ENCODE measurements around the gene PAX7.

Gene PAX7

DNA sequence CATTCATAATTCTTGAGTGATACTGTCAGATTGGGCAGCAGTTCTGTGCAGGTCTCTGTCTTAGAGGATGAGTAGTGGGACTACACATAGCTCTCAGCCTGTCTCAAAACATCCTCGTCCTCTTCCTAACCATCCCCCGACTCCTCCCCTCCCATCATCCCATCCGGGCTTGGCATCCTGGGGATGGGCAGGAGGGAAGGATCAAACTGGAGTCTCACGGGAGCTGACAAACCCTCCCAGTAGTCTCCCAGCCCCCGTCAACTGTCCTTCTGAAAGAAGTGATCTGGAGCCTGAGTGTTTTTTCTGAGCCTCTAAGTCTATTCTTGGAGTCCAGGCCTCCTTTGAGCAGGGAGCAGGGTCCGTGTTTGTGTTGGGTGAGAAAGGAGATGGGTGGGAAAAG is 102.0 kb downstream of the PAX7 start:
- H3K27ac ChIP-seq = no peak overlapping the region
- peaks cover 0 to 85% of the 10 kb centered on the region in 2 donors for H3K27me3 ChIP-seq
- no peak for DNase-seq
- no peaks in the 10 kb centered on the region for H3K36me3 ChIP-seq
- TF ChIP-seq, protein P1, sequence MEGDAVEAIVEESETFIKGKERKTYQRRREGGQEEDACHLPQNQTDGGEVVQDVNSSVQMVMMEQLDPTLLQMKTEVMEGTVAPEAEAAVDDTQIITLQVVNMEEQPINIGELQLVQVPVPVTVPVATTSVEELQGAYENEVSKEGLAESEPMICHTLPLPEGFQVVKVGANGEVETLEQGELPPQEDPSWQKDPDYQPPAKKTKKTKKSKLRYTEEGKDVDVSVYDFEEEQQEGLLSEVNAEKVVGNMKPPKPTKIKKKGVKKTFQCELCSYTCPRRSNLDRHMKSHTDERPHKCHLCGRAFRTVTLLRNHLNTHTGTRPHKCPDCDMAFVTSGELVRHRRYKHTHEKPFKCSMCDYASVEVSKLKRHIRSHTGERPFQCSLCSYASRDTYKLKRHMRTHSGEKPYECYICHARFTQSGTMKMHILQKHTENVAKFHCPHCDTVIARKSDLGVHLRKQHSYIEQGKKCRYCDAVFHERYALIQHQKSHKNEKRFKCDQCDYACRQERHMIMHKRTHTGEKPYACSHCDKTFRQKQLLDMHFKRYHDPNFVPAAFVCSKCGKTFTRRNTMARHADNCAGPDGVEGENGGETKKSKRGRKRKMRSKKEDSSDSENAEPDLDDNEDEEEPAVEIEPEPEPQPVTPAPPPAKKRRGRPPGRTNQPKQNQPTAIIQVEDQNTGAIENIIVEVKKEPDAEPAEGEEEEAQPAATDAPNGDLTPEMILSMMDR (IDR thresholded peaks at IDR 0.05) = no peak
- no peak overlapping the region for H3K4me3 ChIP-seq
- no peaks in the 10 kb centered on the region for H3K9me3 ChIP-seq
- no peaks in the 10 kb centered on the region for H3K4me1 ChIP-seq
- intact Hi-C loops (cut with DNase I; ENCODE audit: low total_unique reads) = no loop called here

DNA sequence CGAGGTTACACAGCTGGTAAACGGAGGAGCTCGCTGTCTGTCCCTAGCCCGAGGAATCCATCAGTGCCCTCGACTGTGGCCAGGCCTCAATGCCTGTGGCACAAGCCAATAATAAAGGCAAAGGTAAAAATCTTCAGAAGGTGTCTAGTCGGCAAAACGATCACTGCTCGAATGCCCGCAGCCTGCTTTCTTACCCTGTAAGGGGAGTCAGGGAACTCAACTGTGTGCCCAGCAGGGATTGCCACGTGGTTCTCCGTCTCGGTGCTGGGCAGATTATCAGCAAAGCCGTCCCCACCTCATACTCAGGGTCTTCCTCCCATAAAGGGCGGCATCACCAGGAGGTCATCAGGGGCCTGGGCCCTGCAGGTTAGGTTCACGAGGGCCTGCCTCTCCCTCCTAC is 103.4 kb downstream of the PAX7 start:
- no peak overlapping the region for H3K4me3 ChIP-seq
- DNase-seq = peak in 1 of 2 donors; percentile 28
- intact Hi-C loops (cut with DNase I; ENCODE audit: low total_unique reads) = no loop called here
- H3K27me3 ChIP-seq = peaks cover 0 to 87% of the 10 kb centered on the region in 2 donors
- no peaks in the 10 kb centered on the region for H3K4me1 ChIP-seq
- H3K9me3 ChIP-seq = no peaks in the 10 kb centered on the region
- H3K27ac ChIP-seq = no peak overlapping the region
- TF ChIP-seq, protein P1 (IDR thresholded peaks at IDR 0.05) = no peak
- H3K36me3 ChIP-seq = no peaks in the 10 kb centered on the region

DNA sequence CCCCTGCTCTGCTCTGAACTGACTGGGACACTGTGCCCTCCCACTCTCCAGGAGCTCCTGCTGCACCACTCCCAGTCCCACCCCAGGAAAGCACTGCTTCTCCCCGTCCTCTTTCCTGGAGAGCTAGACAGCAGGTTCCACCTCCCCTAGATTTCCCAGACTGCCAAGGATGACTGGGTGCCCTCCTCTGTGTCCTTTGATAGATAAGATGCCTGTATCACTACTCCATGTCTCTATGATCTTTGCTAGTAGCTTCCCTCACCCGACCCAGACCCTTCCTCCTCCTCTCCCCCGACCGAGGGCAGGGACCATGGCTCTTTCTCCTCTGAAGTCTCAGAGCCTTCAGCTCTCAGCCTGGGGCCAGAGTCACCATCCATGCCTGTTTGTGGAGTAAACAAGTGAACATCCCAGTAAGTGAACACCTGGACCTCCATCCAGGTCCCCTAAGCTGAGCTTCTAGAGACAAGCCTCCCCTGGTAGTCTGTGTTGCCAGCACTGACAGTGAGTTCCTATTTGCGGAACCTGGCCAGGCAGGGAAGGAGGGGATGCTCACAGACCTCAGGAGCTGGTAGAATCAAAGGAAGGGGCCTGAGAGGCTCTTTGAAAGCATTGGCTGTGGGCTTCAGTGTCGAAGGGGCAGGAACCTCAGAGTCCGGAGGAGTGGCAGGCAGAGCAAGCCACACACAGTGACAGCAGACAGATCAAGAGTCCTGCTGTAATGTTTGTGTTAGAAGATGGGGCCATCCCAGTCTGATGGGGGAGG is 104.0 kb downstream of the PAX7 start:
- DNase-seq = peak in 1 of 2 donors; percentile 41
- intact Hi-C loops (cut with DNase I; ENCODE audit: low total_unique reads) = no loop called here
- Histone ChIP-seq H3K36me3 (no peaks in the 10 kb centered on the region), H3K9me3 (no peaks in the 10 kb centered on the region), H3K27ac (no peak overlapping the region), H3K4me1 (no peaks in the 10 kb centered on the region), H3K27me3 (peaks cover 0 to 87% of the 10 kb centered on the region in 2 donors), H3K4me3 (no peak overlapping the region)
- TF ChIP-seq, protein P1 (IDR thresholded peaks at IDR 0.05) = no peak

DNA sequence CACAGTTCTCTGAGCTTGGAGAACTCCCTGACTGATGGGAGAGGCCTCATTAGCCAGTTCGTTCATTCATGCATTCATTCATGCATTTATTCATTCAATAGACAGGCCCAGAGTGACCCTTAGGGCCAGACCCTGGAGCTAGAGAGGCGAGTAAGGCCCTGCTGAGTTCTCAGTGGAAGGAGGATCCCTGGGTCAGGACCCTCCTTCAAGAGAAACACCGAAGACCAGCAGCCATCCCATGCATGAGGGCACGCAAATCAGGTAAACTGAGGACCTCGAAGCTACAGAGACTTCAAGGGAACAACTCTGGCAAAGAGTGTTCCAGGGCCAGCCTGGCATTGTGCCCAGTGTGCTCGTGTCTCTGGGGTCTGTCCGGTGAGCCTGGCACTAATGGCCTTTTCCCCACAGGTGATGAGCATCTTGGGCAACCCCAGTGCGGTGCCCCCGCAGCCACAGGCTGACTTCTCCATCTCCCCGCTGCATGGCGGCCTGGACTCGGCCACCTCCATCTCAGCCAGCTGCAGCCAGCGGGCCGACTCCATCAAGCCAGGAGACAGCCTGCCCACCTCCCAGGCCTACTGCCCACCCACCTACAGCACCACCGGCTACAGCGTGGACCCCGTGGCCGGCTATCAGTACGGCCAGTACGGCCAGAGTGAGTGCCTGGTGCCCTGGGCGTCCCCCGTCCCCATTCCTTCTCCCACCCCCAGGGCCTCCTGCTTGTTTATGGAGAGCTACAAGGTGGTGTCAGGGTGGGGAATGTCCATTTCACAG is 104.8 kb downstream of the PAX7 start:
- Histone ChIP-seq H3K27me3 (peaks cover 0 to 87% of the 10 kb centered on the region in 2 donors), H3K36me3 (no peaks in the 10 kb centered on the region), H3K4me1 (no peaks in the 10 kb centered on the region), H3K4me3 (no peak overlapping the region), H3K9me3 (no peaks in the 10 kb centered on the region), H3K27ac (no peak overlapping the region)
- TF ChIP-seq, protein P1 (IDR thresholded peaks at IDR 0.05) = no peak
- intact Hi-C loops (cut with DNase I; ENCODE audit: low total_unique reads) = no loop called here
- DNase-seq = peak in 1 of 2 donors; percentile 52

DNA sequence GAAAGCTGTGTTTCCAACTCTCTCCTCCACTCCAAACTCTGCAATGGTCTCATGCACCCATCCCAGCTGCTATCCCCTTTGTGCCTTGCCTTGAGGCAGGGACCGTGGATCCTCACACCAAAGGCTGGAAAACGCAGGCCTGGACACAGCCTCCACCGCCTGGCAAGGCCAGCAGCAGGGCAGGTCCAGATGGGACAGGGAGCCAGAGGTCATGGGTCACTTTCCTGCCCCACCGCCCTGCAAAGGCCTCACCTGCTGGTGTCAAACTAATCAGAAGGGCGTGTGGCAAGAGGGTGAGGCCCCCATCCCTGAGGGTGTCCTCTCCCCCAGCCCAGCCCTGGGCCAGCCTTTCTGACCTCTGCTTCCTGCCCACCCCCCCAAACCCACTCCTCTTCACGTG is 106.3 kb downstream of the PAX7 start:
- intact Hi-C loops (cut with DNase I; ENCODE audit: low total_unique reads) = no loop called here
- Histone ChIP-seq H3K4me3 (no peak overlapping the region), H3K4me1 (no peaks in the 10 kb centered on the region), H3K27me3 (peaks cover 0 to 83% of the 10 kb centered on the region in 2 donors), H3K9me3 (no peaks in the 10 kb centered on the region), H3K36me3 (no peaks in the 10 kb centered on the region), H3K27ac (no peak overlapping the region)
- DNase-seq = peak in 1 of 2 donors; percentile 20
- TF ChIP-seq, protein P1 (IDR thresholded peaks at IDR 0.05) = no peak
